Tibial artery (tissue), 4 donors: ENCODE data around the gene DVL1.

Experiments
- DNase-seq, 2 donors: peaks; one replicate each; pipeline ENCODE4 v3.0.0-alpha.2; 2019
- H3K27ac ChIP-seq, 2 donors: fragments of 200-600 bp; sonication (generic) in 1 of 2; 1 replicate in 1 of 2; 2 replicates in 1 of 2; pipeline ENCODE4 v1.5.1; 2018 to 2019; ENCODE audit warnings: mild to moderate bottlenecking in 1 of 2
- H3K27me3 ChIP-seq, 2 donors: fragments of 200-600 bp; sonication (generic) in 1 of 2; one replicate each; pipeline versions ENCODE4 v1.5.1 to v1.6.0; 2016 to 2019
- H3K36me3 ChIP-seq, 3 donors: fragments of 200-600 bp; sonication (generic) in 2 of 3; one replicate each; pipeline ENCODE4 v1.5.1; 2016 to 2019; ENCODE audit warnings: mild to moderate bottlenecking in 2 of 3
- H3K4me1 ChIP-seq, 4 donors: fragments of 200-600 bp; sonication (generic) in 2 of 4; 1 replicate in 3 of 4; 2 replicates in 1 of 4; pipeline ENCODE4 v1.5.1; 2016 to 2019
- H3K4me3 ChIP-seq, 2 donors: fragments of 200-600 bp; sonication (generic) in 1 of 2; 1 replicate in 1 of 2; 2 replicates in 1 of 2; pipeline ENCODE4 v1.5.1; 2018 to 2019; ENCODE audit warnings: mild to moderate bottlenecking in 2 of 2
- H3K9me3 ChIP-seq, 3 donors: fragments of 200-600 bp; sonication (generic) in 1 of 3; one replicate each; pipeline ENCODE4 v1.5.1; 2016 to 2019
- intact Hi-C: fragments of 100-400 bp; cut with DNase I; formaldehyde crosslinking; loops from one replicate; pipeline ENCODE4 v1.15.0; 2023; ENCODE audit warnings: low total_unique reads
- TF ChIP-seq, protein P1 (sequence below), 2 experiments: fragments of 200-600 bp in 1 of 2; fragments of 450-650 bp in 1 of 2; IDR thresholded peaks; one replicate each; pipeline ENCODE4 v1.5.1; 2017 to 2019; ENCODE audit warnings: antibody characterized with exemption in 2 of 2, mild to moderate bottlenecking in 1 of 2, moderate library complexity in 1 of 2

Gene DVL1

GRCh38 chr1:1321477-1321876 is 27.7 kb downstream of the DVL1 start:
- H3K4me3 ChIP-seq = no peak overlapping the region
- TF ChIP-seq, protein P1, sequence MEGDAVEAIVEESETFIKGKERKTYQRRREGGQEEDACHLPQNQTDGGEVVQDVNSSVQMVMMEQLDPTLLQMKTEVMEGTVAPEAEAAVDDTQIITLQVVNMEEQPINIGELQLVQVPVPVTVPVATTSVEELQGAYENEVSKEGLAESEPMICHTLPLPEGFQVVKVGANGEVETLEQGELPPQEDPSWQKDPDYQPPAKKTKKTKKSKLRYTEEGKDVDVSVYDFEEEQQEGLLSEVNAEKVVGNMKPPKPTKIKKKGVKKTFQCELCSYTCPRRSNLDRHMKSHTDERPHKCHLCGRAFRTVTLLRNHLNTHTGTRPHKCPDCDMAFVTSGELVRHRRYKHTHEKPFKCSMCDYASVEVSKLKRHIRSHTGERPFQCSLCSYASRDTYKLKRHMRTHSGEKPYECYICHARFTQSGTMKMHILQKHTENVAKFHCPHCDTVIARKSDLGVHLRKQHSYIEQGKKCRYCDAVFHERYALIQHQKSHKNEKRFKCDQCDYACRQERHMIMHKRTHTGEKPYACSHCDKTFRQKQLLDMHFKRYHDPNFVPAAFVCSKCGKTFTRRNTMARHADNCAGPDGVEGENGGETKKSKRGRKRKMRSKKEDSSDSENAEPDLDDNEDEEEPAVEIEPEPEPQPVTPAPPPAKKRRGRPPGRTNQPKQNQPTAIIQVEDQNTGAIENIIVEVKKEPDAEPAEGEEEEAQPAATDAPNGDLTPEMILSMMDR (IDR thresholded peaks at IDR 0.05) = no peak
- H3K27me3 ChIP-seq = no peaks in the 10 kb centered on the region
- no peak overlapping the region for H3K27ac ChIP-seq
- peaks cover 10 to 44% (median 32%) of the 10 kb centered on the region in 3 donors for H3K36me3 ChIP-seq
- H3K4me1 ChIP-seq = peaks cover 0 to 72% (median 61%) of the 10 kb centered on the region in 4 donors
- H3K9me3 ChIP-seq = no peaks in the 10 kb centered on the region
- intact Hi-C loops = no loop called here
- no peak for DNase-seq

GRCh38 chr1:1320666-1321448 is 28.4 kb downstream of the DVL1 start:
- H3K9me3 ChIP-seq = no peaks in the 10 kb centered on the region
- H3K36me3 ChIP-seq = peaks cover 10 to 49% (median 35%) of the 10 kb centered on the region in 3 donors
- peak overlapping the region; percentile 26 to 62 for H3K27ac ChIP-seq
- TF ChIP-seq, protein P1 (IDR thresholded peaks at IDR 0.05) = no peak
- DNase-seq = no peak
- H3K4me3 ChIP-seq = no peak overlapping the region
- H3K4me1 ChIP-seq = peaks cover 0 to 66% (median 55%) of the 10 kb centered on the region in 4 donors
- intact Hi-C loops = no loop called here
- H3K27me3 ChIP-seq = no peaks in the 10 kb centered on the region

GRCh38 chr1:1319646-1319941 is 29.6 kb downstream of the DVL1 start:
- intact Hi-C loops = no loop called here
- H3K4me1 ChIP-seq = peaks cover 0 to 56% (median 45%) of the 10 kb centered on the region in 4 donors
- peaks cover 15 to 59% (median 45%) of the 10 kb centered on the region in 3 donors for H3K36me3 ChIP-seq
- no peaks in the 10 kb centered on the region for H3K9me3 ChIP-seq
- TF ChIP-seq, protein P1 (IDR thresholded peaks at IDR 0.05) = no peak
- H3K4me3 ChIP-seq = no peak overlapping the region
- H3K27me3 ChIP-seq = no peaks in the 10 kb centered on the region
- H3K27ac ChIP-seq = peak overlapping the region; percentile 26 to 62
- no peak for DNase-seq

DNA sequence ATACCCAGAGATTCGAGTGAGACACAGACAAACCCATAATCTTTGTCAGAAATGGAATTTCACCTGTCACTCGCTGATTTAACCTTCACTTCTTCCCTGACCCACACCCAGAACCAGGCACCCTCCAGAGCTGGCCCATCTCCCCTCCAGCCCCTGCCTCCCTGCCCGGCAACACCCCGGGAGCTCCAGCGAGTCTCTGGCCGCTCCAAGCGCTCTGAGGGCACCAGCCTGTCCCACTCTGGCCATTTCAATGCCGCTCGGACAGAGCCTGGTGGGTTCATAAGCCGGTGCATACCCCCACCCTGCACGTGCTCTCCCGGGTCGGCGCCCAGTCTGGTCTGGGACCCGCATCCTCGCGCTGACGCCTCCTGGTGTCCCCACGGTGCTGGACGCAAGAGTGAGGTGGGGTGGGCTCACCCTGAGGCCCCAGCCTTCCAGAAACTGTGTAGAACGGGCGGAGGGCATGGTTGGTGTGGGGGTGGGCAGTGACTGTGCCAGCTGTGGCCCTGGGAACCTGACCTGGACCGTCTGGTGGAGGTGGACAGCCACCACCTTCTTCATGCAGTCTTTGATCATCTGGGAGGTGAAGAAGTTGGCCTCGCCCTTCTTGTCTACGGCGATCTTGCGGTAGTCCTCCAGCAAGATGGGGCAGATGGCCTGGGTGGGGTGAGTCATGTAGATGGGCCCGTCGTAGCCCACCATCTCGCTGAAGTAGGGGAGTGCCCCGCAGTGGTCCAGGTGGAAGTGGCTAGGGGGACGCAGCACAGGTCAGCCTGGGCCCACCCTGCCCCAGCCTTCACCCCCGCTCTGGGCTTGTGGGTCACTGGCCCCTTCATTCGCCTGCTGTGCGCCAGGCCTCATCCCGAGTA is 30.2 kb downstream of the DVL1 start:
- peak overlapping the region; percentile 62 to 65 for H3K27ac ChIP-seq
- H3K4me1 ChIP-seq = peaks cover 0 to 56% (median 44%) of the 10 kb centered on the region in 4 donors
- peaks cover 18 to 65% (median 50%) of the 10 kb centered on the region in 3 donors for H3K36me3 ChIP-seq
- DNase-seq = no peak
- no peaks in the 10 kb centered on the region for H3K27me3 ChIP-seq
- intact Hi-C loops = no loop called here
- H3K4me3 ChIP-seq = no peak overlapping the region
- H3K9me3 ChIP-seq = no peaks in the 10 kb centered on the region
- TF ChIP-seq, protein P1 (IDR thresholded peaks at IDR 0.05) = no peak

- H3K36me3 ChIP-seq = peaks cover 26 to 73% (median 59%) of the 10 kb centered on the region in 3 donors
- no peak overlapping the region for H3K4me3 ChIP-seq
- no peaks in the 10 kb centered on the region for H3K27me3 ChIP-seq
- no peaks in the 10 kb centered on the region for H3K9me3 ChIP-seq
- H3K27ac ChIP-seq = peak overlapping the region; percentile 62 to 65
- H3K4me1 ChIP-seq = peaks cover 0 to 51% (median 38%) of the 10 kb centered on the region in 4 donors
- DNase-seq = peak; percentile 92 to 94
- intact Hi-C loops = no loop called here
- TF ChIP-seq, protein P1 (IDR thresholded peaks at IDR 0.05) = no peak
These were observed 31.0 kb downstream of the DVL1 start for GRCh38 chr1:1318131-1318652.
